ENCODE data around the gene PDK1.
"Not testable (repeated sequence)": the region's sequence is repeated elsewhere in the genome, so short reads cannot be mapped to it uniquely, and the experiment has no call there.

- not testable (repeated sequence) for TF ChIP-seq POLR2A (IDR thresholded peaks at IDR 0.05; ENCODE audit: low read length); MAX (IDR thresholded peaks at IDR 0.05); ESRRA (IDR thresholded peaks at IDR 0.05; ENCODE audit: borderline replicate concordance, low read length); REST (IDR thresholded peaks at IDR 0.05); CEBPB (IDR thresholded peaks at IDR 0.05)
- TF ChIP-seq, protein P1, sequence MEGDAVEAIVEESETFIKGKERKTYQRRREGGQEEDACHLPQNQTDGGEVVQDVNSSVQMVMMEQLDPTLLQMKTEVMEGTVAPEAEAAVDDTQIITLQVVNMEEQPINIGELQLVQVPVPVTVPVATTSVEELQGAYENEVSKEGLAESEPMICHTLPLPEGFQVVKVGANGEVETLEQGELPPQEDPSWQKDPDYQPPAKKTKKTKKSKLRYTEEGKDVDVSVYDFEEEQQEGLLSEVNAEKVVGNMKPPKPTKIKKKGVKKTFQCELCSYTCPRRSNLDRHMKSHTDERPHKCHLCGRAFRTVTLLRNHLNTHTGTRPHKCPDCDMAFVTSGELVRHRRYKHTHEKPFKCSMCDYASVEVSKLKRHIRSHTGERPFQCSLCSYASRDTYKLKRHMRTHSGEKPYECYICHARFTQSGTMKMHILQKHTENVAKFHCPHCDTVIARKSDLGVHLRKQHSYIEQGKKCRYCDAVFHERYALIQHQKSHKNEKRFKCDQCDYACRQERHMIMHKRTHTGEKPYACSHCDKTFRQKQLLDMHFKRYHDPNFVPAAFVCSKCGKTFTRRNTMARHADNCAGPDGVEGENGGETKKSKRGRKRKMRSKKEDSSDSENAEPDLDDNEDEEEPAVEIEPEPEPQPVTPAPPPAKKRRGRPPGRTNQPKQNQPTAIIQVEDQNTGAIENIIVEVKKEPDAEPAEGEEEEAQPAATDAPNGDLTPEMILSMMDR (IDR thresholded peaks at IDR 0.05) = not testable (repeated sequence)
These were observed 31.3 kb downstream of the PDK1 start for GRCh38 chr2:172587231-172587630.

Measured in A549 (cell line).